ENCODE results near the gene BTBD16.

Gene BTBD16

GRCh38 chr10:122347170-122347841 lies 76.2 kb downstream of the BTBD16 start:
- DNase-seq, result no peak

- peak; percentile 67 for DNase-seq
These were observed 77.4 kb downstream of the BTBD16 start for GRCh38 chr10:122348512-122348911.

- no peak for DNase-seq
These were observed 77.9 kb downstream of the BTBD16 start for GRCh38 chr10:122348935-122349361.

- DNase-seq, result no peak
These were observed 78.8 kb downstream of the BTBD16 start for GRCh38 chr10:122349758-122350369.

GRCh38 chr10:122350893-122351292 lies 79.8 kb downstream of the BTBD16 start:
- no peak for DNase-seq

GRCh38 chr10:122352817-122353525 lies 81.9 kb downstream of the BTBD16 start:
- no peak for DNase-seq

GRCh38 chr10:122354383-122354782 lies 83.3 kb downstream of the BTBD16 start:
- DNase-seq, result no peak

GRCh38 chr10:122357685-122358084 lies 86.6 kb downstream of the BTBD16 start:
- no peak for DNase-seq

GRCh38 chr10:122359621-122360020 lies 88.5 kb downstream of the BTBD16 start:
- DNase-seq, result no peak

GRCh38 chr10:122361046-122361445 lies 90.0 kb downstream of the BTBD16 start:
- DNase-seq, result no peak

- DNase-seq, result no peak
These were observed 91.0 kb downstream of the BTBD16 start for GRCh38 chr10:122362031-122362592.

- DNase-seq, result no peak
These were observed 91.5 kb downstream of the BTBD16 start for GRCh38 chr10:122362621-122363020.

- no peak for DNase-seq
These were observed 92.2 kb downstream of the BTBD16 start for GRCh38 chr10:122363311-122363710.

GRCh38 chr10:122363722-122364463 lies 92.8 kb downstream of the BTBD16 start:
- DNase-seq, result no peak

GRCh38 chr10:122368502-122369254 lies 97.6 kb downstream of the BTBD16 start:
- no peak for DNase-seq

- no peak for DNase-seq
These were observed 102.0 kb downstream of the BTBD16 start for GRCh38 chr10:122373108-122373507.

- DNase-seq, result peak; percentile 23
These were observed 102.6 kb downstream of the BTBD16 start for GRCh38 chr10:122373721-122374120.

GRCh38 chr10:122374237-122374858 lies 103.3 kb downstream of the BTBD16 start, which contains the start of gene PLEKHA1:
PLEKHA1 (plus strand) TSS chr10:122374708; CDS start chr10:122393201, 18,493 bp downstream.
- peak; percentile 91 for DNase-seq

- peak; percentile 18 for DNase-seq
These were observed 104.0 kb downstream of the BTBD16 start for GRCh38 chr10:122374859-122375678.

- DNase-seq, result no peak
These were observed 104.6 kb downstream of the BTBD16 start for GRCh38 chr10:122375679-122376160.

Data from kidney glomerular epithelial cell (primary cell).